Ishikawa (cell line): Measurements from ENCODE around the gene WDR45.

Experiments
- CEBPB ChIP-seq: IDR thresholded peaks from 2 replicates; pipeline ENCODE4 v1.6.1; 2012
- CREB1 ChIP-seq: IDR thresholded peaks from 2 replicates; pipeline ENCODE4 v1.6.1; 2012; ENCODE audit warnings: low read depth
- EGR1 ChIP-seq: IDR thresholded peaks from 2 replicates; pipeline ENCODE4 v1.6.1; 2012
- EP300 ChIP-seq: IDR thresholded peaks from 2 replicates; pipeline ENCODE4 v1.6.1; 2012; ENCODE audit warnings: borderline replicate concordance
- FOXM1 ChIP-seq: IDR thresholded peaks from 2 replicates; pipeline ENCODE4 v1.6.1; 2012; ENCODE audit warnings: low read depth, borderline replicate concordance
- NFIC ChIP-seq: IDR thresholded peaks from 2 replicates; pipeline ENCODE4 v1.6.1; 2012
- RAD21 ChIP-seq: IDR thresholded peaks from 2 replicates; pipeline ENCODE4 v1.6.1; 2012; ENCODE audit warnings: low read depth
- TAF1 ChIP-seq: IDR thresholded peaks from 2 replicates; pipeline ENCODE4 v1.6.1; 2012; ENCODE audit warnings: low read depth, mild to moderate bottlenecking
- TCF12 ChIP-seq: IDR thresholded peaks from 2 replicates; pipeline ENCODE4 v1.6.1; 2012; ENCODE audit warnings: low read depth
- TEAD4 ChIP-seq: IDR thresholded peaks from 2 replicates; pipeline ENCODE4 v1.6.1; 2012
- YY1 ChIP-seq: IDR thresholded peaks from 2 replicates; pipeline ENCODE4 v1.6.1; 2012; ENCODE audit warnings: low read depth
- ZBTB7A ChIP-seq: IDR thresholded peaks from 2 replicates; pipeline ENCODE4 v1.6.1; 2012; ENCODE audit warnings: low read depth
- TF ChIP-seq, protein P1 (sequence below): IDR thresholded peaks from 2 replicates; pipeline ENCODE4 v1.6.1; 2012
- TF ChIP-seq, protein P2 (sequence below): IDR thresholded peaks from 2 replicates; pipeline ENCODE4 v1.6.1; 2012; ENCODE audit warnings: low read depth, mild to moderate bottlenecking
- TF ChIP-seq, protein P3 (sequence below): IDR thresholded peaks from 2 replicates; pipeline ENCODE4 v1.6.1; 2012

The WDR45 gene

DNA sequence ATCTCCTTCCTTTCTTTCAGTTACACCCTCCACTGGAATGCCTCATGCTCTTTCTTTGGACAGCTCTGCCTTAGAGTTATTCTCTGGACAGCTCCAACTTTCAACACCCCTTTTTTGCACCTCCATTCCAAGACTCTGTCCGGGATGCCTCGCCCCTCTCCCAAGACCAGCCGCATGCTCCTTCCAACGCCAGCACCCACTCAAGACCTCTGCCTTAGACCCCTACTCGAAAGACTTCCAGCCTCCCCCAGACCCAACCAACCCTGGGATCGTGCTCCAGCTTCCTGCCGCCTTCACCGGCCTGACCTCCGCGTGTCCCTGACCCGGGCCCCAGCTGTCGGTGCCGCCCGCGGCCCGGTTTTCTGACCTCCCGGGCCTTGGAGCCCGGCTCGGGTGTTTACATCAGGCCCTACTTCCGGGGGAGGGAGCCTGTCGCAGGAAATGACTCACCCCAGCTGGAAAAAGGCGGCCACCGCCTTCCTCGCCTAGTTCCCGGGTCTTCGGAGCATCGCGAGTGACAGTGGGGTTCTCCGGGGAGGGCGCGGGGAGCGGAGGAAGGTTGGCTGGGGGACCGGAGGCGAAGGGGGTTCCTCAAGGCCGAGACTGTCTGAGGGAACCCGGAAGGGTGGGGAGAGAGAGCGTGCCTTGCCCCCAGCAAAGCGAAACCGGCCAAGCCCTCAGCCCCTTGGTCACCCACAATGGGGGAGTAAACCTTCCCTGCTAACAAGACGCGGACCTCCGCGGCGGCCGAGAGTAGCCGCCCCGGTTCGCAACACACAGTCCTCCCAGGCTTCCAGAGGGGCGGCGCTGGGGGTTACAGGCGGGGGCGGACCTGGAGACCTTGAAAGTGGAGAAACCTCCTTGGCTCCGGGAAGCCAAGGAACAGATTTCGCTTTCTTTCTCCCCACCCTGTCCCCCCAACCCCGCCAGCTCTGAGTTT is at the start of gene WDR45:
WDR45 (minus strand) TSS at position 399 of the 940 bp plus-strand sequence. CDS start 1,792 bp downstream, outside the sequence.
- TF ChIP-seq, protein P1, sequence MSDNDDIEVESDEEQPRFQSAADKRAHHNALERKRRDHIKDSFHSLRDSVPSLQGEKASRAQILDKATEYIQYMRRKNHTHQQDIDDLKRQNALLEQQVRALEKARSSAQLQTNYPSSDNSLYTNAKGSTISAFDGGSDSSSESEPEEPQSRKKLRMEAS = peak; percentile 86
- no peak for TF ChIP-seq CREB1
- no peak for TF ChIP-seq YY1
- no peak for TF ChIP-seq TAF1
- TF ChIP-seq CEBPB = no peak
- TF ChIP-seq, protein P2, sequence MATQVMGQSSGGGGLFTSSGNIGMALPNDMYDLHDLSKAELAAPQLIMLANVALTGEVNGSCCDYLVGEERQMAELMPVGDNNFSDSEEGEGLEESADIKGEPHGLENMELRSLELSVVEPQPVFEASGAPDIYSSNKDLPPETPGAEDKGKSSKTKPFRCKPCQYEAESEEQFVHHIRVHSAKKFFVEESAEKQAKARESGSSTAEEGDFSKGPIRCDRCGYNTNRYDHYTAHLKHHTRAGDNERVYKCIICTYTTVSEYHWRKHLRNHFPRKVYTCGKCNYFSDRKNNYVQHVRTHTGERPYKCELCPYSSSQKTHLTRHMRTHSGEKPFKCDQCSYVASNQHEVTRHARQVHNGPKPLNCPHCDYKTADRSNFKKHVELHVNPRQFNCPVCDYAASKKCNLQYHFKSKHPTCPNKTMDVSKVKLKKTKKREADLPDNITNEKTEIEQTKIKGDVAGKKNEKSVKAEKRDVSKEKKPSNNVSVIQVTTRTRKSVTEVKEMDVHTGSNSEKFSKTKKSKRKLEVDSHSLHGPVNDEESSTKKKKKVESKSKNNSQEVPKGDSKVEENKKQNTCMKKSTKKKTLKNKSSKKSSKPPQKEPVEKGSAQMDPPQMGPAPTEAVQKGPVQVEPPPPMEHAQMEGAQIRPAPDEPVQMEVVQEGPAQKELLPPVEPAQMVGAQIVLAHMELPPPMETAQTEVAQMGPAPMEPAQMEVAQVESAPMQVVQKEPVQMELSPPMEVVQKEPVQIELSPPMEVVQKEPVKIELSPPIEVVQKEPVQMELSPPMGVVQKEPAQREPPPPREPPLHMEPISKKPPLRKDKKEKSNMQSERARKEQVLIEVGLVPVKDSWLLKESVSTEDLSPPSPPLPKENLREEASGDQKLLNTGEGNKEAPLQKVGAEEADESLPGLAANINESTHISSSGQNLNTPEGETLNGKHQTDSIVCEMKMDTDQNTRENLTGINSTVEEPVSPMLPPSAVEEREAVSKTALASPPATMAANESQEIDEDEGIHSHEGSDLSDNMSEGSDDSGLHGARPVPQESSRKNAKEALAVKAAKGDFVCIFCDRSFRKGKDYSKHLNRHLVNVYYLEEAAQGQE = 0 out of 2 replicates have a peak, but pooled peaks have one; percentile 29

DNA sequence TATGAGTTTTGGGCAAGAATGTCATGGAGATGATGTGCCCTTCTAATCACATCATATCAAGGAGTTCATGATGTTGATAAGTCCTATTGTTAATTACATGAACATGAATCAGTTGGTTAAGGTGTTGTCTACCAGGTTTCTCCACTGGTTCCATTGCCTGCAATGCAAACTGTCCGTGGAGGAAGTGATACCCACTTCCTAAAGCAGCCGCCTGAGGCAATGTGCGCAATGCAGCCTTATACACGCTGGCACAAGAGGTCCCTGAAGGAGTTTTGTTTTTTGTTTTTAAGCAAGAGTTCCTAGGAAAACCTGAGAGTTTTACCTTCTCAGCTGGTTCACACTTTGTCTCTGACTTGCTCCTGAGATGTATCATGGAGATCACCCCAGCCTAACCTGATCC is 49.7 kb upstream of the WDR45 start:
- no peak for TF ChIP-seq TAF1
- no peak for TF ChIP-seq TEAD4
- no peak for TF ChIP-seq CREB1
- TF ChIP-seq YY1 = no peak
- no peak for TF ChIP-seq CEBPB
- TF ChIP-seq RAD21 = no peak
- no peak for TF ChIP-seq TCF12
- no peak for TF ChIP-seq EGR1
- TF ChIP-seq, protein P1 = no peak
- TF ChIP-seq NFIC = no peak
- TF ChIP-seq ZBTB7A = no peak
- TF ChIP-seq, protein P3, sequence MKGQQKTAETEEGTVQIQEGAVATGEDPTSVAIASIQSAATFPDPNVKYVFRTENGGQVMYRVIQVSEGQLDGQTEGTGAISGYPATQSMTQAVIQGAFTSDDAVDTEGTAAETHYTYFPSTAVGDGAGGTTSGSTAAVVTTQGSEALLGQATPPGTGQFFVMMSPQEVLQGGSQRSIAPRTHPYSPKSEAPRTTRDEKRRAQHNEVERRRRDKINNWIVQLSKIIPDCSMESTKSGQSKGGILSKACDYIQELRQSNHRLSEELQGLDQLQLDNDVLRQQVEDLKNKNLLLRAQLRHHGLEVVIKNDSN = no peak
- TF ChIP-seq EP300 = no peak
- no peak for TF ChIP-seq FOXM1

DNA sequence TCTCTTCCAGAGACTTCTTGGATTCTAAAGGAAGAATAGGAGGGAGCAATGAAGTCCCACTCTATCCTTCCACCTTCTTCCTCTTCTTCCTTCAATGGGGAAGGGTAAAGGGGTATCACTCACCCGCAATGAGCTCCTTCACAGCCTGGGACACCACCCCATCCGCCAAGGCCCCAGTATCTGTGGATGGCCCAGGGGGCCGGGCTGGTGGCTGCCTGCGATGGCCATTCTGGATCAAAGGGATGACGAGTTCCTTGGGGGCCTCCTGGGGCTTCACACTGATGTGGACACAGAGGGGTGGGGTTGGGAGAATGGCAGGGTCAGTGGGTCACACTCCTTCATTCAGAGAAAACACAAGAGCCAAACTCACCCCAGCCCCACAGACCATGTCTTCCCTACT is 42.8 kb upstream of the WDR45 start:
- no peak for TF ChIP-seq RAD21
- TF ChIP-seq TEAD4 = no peak
- no peak for TF ChIP-seq TCF12
- TF ChIP-seq EGR1 = no peak
- TF ChIP-seq EP300 = no peak
- TF ChIP-seq CREB1 = no peak
- TF ChIP-seq, protein P1 = no peak
- no peak for TF ChIP-seq FOXM1
- TF ChIP-seq TAF1 = no peak

DNA sequence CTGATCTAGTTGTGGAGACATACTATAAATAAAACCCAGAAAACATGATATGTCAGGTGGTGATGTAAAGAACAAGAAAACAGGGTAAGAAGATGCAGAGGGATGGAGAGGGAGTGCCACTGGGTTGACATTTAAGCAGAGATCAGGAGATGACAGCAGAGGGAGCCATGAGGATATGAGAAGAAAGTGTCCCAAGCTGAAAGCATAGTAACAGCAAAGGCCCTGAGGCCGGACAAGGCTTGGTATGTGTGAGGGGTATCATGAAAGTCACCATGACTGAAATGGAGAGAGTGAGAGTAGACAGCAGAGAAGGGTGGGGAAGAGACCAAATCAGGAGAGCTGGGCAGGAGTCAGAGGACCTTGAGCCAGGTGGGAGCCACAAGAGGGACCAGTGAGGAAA is 40.4 kb upstream of the WDR45 start:
- TF ChIP-seq TCF12 (no peak), EGR1 (no peak), TEAD4 (no peak)
- TF ChIP-seq, protein P3 = no peak

DNA sequence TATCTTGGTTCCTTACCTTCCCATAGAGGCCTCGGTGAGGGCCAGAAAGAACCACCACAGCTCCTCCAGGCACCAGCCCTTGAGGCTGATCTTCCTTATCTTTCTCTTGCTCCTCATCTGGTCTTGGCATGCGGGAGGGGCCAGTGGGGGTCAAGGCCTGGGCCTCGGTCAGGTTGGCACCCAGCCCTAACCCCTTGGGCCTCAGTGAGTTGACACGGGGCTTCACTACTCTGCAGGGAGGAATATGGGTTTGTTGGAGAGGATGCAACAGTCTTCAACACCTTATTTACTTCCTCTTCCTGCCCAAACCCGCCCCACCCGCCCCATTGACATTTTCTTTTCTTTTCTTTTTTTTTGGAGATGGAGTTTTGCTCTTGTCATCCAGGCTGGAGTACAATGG is 37.9 kb upstream of the WDR45 start:
- TF ChIP-seq, protein P3 = no peak
- TF ChIP-seq EGR1 = no peak
- no peak for TF ChIP-seq EP300
- TF ChIP-seq CREB1 = no peak
- TF ChIP-seq TAF1 = no peak
- no peak for TF ChIP-seq FOXM1
- no peak for TF ChIP-seq ZBTB7A
- TF ChIP-seq NFIC = no peak
- TF ChIP-seq YY1 = no peak
- no peak for TF ChIP-seq CEBPB
- no peak for TF ChIP-seq RAD21
- TF ChIP-seq TEAD4 = no peak
- no peak for TF ChIP-seq TCF12
- TF ChIP-seq, protein P2 = no peak
- TF ChIP-seq, protein P1 = no peak
